ENCODE measurements around the gene ZNF592.

- no peak for TF ChIP-seq CTCF (IDR thresholded peaks at IDR 0.05; ENCODE audit: insufficient read depth, low read length)
- TF ChIP-seq POLR2AphosphoS5 (IDR thresholded peaks at IDR 0.05; ENCODE audit: low read depth), result no peak
- TF ChIP-seq GABPA (IDR thresholded peaks at IDR 0.05; ENCODE audit: low read depth), result no peak
These were observed 7.3 kb upstream of the ZNF592 start for GRCh38 chr15:84741121-84741520.

Measured in HL-60 (cell line).